IPS-15b (cell line): ENCODE measurements around the gene TAOK1.

ENCODE experiments used
- H3K27me3 ChIP-seq: one replicate; pipeline ENCODE4 v1.6.1; 2013; ENCODE audit warnings: low read length; ENCODE audit not compliant: control insufficient read depth, insufficient read depth
- H3K36me3 ChIP-seq: one replicate; pipeline ENCODE4 v1.6.1; 2013; ENCODE audit warnings: low read length; ENCODE audit not compliant: control insufficient read depth, insufficient read depth
- H3K4me1 ChIP-seq: one replicate; pipeline ENCODE4 v1.6.1; 2013; ENCODE audit warnings: mild to moderate bottlenecking, low read length; ENCODE audit not compliant: control insufficient read depth, insufficient read depth
- H3K4me3 ChIP-seq: one replicate; pipeline ENCODE4 v1.5.1; 2013; ENCODE audit warnings: low read depth, low read length
- H3K9ac ChIP-seq: one replicate; pipeline ENCODE4 v1.6.1; 2013; ENCODE audit warnings: low read depth, mild to moderate bottlenecking, low read length
- H3K9me3 ChIP-seq: one replicate; pipeline ENCODE4 v1.6.1; 2013; ENCODE audit warnings: mild to moderate bottlenecking, low read length; ENCODE audit not compliant: control insufficient read depth, insufficient read depth

The TAOK1 gene

DNA sequence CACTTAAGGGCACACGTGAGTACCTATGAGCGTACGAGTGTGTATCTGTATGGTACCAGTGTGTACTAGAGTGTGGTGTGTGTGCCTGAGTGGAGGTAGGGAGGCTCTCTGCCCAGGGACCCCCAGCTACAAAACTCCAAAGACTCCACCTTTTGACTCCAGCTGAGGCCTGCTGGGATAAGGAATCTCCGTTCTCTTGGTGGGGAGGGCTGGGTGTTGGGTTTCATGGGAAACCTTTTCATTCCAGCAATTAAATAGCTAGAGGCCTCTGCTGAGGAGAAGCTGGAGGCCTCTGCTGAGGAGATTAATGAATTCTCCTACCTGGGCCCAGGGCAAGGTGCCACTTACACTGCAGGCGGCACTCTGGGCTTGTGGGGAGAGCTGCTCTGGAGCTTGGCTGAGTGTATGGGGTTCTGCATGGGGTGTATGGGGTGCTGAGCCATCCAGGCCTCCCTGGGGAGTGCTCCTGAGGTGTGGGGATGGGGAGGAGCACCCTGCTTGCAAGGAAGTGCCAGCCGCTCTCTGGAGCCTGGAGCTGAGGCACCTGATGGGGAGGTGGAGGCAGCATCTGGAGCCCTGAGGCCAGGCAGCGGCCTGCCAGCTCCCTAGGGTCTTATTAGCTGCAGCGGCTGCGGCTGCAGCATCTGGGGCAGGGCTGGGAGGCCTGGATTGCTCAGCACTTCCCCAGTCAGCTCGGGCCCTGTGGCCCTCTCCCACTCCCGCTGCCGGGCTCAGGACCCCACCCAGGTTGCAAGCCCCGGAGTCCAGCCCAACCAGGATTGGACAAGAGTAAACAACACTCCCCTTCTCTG, 207.4 kb downstream of the TAOK1 start:
- H3K9ac ChIP-seq, result no peak overlapping the region
- no peaks in the 10 kb centered on the region for H3K9me3 ChIP-seq
- peaks cover 6% of the 10 kb centered on the region for H3K4me1 ChIP-seq
- H3K27me3 ChIP-seq, result no peaks in the 10 kb centered on the region
- no peak overlapping the region for H3K4me3 ChIP-seq
- no peaks in the 10 kb centered on the region for H3K36me3 ChIP-seq
